Transverse colon (tissue), 4 donors: ENCODE data around the gene ZBTB46. TPM values are rescaled to one million over a fixed set of nuclear protein-coding genes. Genes with fewer than 3 reads are reported as not detected.

Source experiments
- DNase-seq: peaks from one replicate; pipeline ENCODE4 v3.0.0-alpha.2; 2019
- H3K27ac ChIP-seq, 4 donors: fragments of 200-600 bp; sonication (generic); 2 replicates each; pipeline ENCODE4 v1.5.1; 2016 to 2018; ENCODE audit warnings: inconsistent platforms in 4 of 4
- H3K27me3 ChIP-seq: fragments of 200-600 bp; sonication (generic); 2 replicates; pipeline ENCODE4 v1.5.1; 2017; ENCODE audit warnings: inconsistent platforms
- H3K36me3 ChIP-seq, 4 donors: fragments of 200-600 bp; sonication (generic); 2 replicates each; pipeline ENCODE4 v1.5.1; 2017 to 2019; ENCODE audit warnings: inconsistent platforms in 4 of 4
- H3K4me1 ChIP-seq, 4 donors: fragments of 200-600 bp; sonication (generic); 2 replicates each; pipeline ENCODE4 v1.5.1; 2017 to 2020; ENCODE audit warnings: inconsistent platforms in 4 of 4
- H3K4me3 ChIP-seq, 4 donors: fragments of 200-600 bp; sonication (generic); 1 replicate in 1 of 4; 2 replicates in 3 of 4; pipeline versions ENCODE4 v1.5.1 to v1.6.1; 2017 to 2019; ENCODE audit warnings: inconsistent platforms in 4 of 4
- H3K9me3 ChIP-seq, 2 donors: fragments of 200-600 bp; sonication (generic); 2 replicates each; pipeline ENCODE4 v1.5.1; 2017 to 2019; ENCODE audit warnings: inconsistent platforms in 2 of 2
- EP300 ChIP-seq: sonication (generic); formaldehyde crosslinking; IDR thresholded peaks from one replicate; pipeline ENCODE4 v1.6.1; 2017; ENCODE audit warnings: antibody characterized with exemption, low read depth
- POLR2A ChIP-seq: fragments of 450-650 bp; IDR thresholded peaks from one replicate; pipeline ENCODE4 v1.6.1; 2016; ENCODE audit warnings: antibody characterized with exemption, mild to moderate bottlenecking, moderate library complexity
- POLR2AphosphoS5 ChIP-seq, 3 donors: sonication (generic); formaldehyde crosslinking; IDR thresholded peaks; one replicate each; pipeline ENCODE4 v1.6.1; 2016; ENCODE audit warnings: antibody characterized with exemption in 3 of 3
- WGBS, 2 donors: methylation state at CpG; one replicate each; pipeline ENCODE4 v1.1.5; 2018; ENCODE audit warnings: low coverage in 1 of 2; 5-methylcytosine and 5-hydroxymethylcytosine counted together
- in situ Hi-C, 4 donors: fragments of 200-750 bp; cut with MboI; loops; one replicate each; pipeline versions ENCODE4 v1.15.0 to v1.15.1; 2017; ENCODE audit warnings: low sequenced_read_pairs in 3 of 4, low pct_ligation_motif_present in 1 of 4, low pct_unique_long_range_greater_than_20kb in 1 of 4
- intact Hi-C: fragments of 100-400 bp; cut with DNase I; formaldehyde crosslinking; loops from one replicate; pipeline ENCODE4 v1.15.1; 2023; ENCODE audit warnings: low total_unique reads
- total RNA-seq, 4 donors: library from RNA; depleted of rRNA; stranded (reverse); fragments of >200 nt; gene quantifications; one replicate each; pipeline ENCODE4 v1.1.0, GENCODE V29; 2016
- TF ChIP-seq, protein P1 (sequence below), 5 experiments: fragments of 200-600 bp in 3 of 5; fragments of 450-650 bp in 2 of 5; sonication (generic) in 3 of 5; IDR thresholded peaks; 1 replicate in 2 of 5; 2 replicates in 3 of 5; pipeline ENCODE4 v1.5.1; 2016 to 2017; ENCODE audit warnings: antibody characterized with exemption in 5 of 5, inconsistent platforms in 3 of 5, mild to moderate bottlenecking in 2 of 5, moderate library complexity in 1 of 5

ZBTB46 gene
- total RNA-seq, 4 donors from 2014 or later = 2.3 to 6.0 (median 5.3) TPM

DNA sequence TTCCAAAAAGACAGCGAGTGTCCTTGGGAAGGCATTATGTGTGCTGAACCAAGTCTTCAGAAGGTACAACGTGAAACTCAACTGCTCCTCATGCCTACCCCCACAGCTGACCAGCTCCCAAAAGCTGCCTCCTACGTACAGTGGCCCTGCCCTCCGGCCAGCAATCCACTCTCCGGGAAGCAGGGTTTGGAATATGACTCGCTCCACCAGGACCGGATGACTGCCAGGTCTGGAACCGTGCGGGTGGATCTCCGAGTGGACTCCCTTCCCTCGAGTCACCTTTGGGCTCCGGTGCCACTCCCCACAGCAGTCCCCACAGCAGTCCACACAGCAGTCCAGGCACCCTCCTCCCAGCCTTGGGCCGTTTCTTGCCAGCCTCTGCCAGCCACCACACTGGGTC, 4.3 kb downstream of the ZBTB46 start:
- in situ Hi-C loops (no loop called here), intact Hi-C loops (no loop called here)
- TF ChIP-seq EP300 (no peak), POLR2A (no peak), POLR2AphosphoS5 (IDR thresholded peaks at IDR 0.05) (no peak)
- TF ChIP-seq, protein P1, sequence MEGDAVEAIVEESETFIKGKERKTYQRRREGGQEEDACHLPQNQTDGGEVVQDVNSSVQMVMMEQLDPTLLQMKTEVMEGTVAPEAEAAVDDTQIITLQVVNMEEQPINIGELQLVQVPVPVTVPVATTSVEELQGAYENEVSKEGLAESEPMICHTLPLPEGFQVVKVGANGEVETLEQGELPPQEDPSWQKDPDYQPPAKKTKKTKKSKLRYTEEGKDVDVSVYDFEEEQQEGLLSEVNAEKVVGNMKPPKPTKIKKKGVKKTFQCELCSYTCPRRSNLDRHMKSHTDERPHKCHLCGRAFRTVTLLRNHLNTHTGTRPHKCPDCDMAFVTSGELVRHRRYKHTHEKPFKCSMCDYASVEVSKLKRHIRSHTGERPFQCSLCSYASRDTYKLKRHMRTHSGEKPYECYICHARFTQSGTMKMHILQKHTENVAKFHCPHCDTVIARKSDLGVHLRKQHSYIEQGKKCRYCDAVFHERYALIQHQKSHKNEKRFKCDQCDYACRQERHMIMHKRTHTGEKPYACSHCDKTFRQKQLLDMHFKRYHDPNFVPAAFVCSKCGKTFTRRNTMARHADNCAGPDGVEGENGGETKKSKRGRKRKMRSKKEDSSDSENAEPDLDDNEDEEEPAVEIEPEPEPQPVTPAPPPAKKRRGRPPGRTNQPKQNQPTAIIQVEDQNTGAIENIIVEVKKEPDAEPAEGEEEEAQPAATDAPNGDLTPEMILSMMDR (IDR thresholded peaks at IDR 0.05) = no peak
- DNase-seq = no peak
- H3K36me3 ChIP-seq = no peaks in the 10 kb centered on the region
- H3K27ac ChIP-seq = no peak overlapping the region
- 80 to 84% methylated on average over 3 to 13 of the region's 13 CpGs for WGBS, 2 donors
- H3K9me3 ChIP-seq = no peaks in the 10 kb centered on the region
- peaks cover 50% of the 10 kb centered on the region for H3K27me3 ChIP-seq
- H3K4me3 ChIP-seq = no peak overlapping the region
- peaks cover 0 to 12% (median 10%) of the 10 kb centered on the region in 4 donors for H3K4me1 ChIP-seq

DNA sequence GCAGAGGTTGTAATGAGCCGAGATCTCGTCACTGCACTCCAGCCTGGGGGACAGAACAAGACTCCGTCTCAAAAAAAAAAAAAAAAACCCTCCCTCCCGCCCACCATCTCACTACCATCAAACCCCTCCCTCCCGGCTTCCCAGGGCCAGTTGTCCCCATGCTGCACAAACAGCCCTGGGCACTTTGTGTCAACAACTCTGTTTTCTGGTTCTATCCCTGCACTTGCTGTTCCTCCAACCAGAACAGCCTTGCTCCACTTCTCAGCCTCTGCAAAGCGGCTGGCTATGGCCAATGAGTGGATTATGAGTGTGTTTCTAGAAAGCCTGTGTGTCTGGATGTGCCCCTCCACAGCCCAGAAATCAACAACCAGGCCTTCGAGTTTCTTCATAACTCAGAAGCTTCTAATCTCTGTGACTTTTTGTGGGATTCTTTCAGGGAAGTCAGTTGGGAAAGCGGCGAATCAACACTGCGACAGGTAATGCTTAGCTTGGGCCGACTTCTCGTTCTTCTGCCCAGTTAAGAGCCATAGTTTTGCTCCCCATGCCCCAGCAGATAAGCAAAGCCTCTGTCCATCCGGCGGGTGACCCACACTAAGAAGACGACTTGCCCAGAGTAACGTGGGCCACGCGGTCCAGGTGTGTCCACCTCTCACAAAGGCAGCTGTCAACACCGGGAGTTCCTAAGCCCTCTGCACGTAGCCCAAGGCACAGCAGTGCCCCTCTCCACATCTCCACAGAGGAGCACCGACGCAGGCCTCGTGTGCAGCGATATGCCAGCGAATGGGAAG, 5.5 kb downstream of the ZBTB46 start:
- H3K27me3 ChIP-seq = peaks cover 45% of the 10 kb centered on the region
- DNase-seq = no peak
- no peaks in the 10 kb centered on the region for H3K9me3 ChIP-seq
- peaks cover 0 to 10% (median 6%) of the 10 kb centered on the region in 4 donors for H3K4me1 ChIP-seq
- no peak overlapping the region for H3K4me3 ChIP-seq
- intact Hi-C loops = no loop called here
- in situ Hi-C loops = no loop called here
- no peak overlapping the region for H3K27ac ChIP-seq
- WGBS, 2 donors = 88 to 92% methylated on average over 7 to 25 of the region's 25 CpGs
- H3K36me3 ChIP-seq = no peaks in the 10 kb centered on the region
- TF ChIP-seq POLR2A (no peak), POLR2AphosphoS5 (IDR thresholded peaks at IDR 0.05) (no peak), EP300 (no peak)
- TF ChIP-seq, protein P1 (IDR thresholded peaks at IDR 0.05) = no peak

DNA sequence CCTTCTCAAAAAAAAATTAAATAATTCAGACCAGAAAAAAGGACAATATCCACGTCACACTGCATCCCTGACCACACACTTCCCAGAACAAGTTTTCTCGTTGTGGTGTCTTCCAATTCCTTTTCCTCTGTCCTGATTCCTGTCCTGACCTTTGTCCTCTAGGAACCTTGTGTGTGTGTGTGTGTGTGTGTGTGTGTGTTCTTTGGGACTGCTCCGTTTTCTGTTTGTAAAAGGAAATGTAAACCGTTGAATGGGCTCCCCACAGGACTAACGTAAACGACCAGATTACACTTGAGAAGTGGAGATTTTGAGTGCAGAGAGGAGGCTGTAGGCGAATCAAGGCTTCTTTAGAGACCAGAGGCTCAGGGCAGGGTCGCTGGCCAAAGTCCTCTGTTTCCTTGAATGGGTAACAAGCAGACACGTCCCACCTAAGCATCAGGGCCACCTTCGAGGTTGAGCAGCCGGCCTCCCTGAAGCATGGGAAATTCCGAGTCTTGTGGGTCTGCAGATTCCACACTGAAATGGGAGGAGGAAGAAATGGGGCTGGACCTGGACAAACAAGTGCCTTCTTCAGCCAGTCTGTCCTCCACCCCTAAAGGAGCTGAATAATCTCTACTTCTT, 7.3 kb downstream of the ZBTB46 start:
- Histone ChIP-seq H3K27ac (no peak overlapping the region), H3K36me3 (no peaks in the 10 kb centered on the region), H3K27me3 (peaks cover 30% of the 10 kb centered on the region), H3K4me3 (no peak overlapping the region), H3K4me1 (peaks cover 0 to 3% (median 0%) of the 10 kb centered on the region in 4 donors), H3K9me3 (no peaks in the 10 kb centered on the region)
- WGBS, 2 donors = 11 to 25% methylated on average over 6 to 12 of the region's 12 CpGs
- in situ Hi-C loops (no loop called here), intact Hi-C loops (no loop called here)
- TF ChIP-seq POLR2AphosphoS5 (IDR thresholded peaks at IDR 0.05) = no peak
- TF ChIP-seq, protein P1 (IDR thresholded peaks at IDR 0.05) = no peak
- DNase-seq = no peak

DNA sequence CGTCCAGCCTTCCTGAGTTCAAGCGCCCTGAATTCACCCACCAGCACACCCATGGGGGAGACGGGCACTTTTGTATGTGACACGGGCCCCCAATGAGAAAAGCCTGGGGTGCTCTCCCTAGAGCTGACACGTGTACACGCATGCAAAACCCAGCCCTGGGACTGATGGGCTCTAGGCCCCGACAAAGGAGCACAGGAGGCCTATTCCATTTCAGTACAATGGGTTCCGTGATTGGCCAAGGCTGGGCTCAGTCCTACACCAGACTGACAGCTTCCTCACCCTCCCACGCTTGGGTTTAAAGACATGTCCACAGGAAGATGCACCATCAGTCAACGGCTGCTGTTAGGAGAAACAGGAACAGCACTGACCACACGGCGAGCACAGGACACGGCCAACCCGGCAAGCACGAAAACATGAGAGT, 8.8 kb downstream of the ZBTB46 start:
- no peak overlapping the region for H3K27ac ChIP-seq

More for the DNA sequence above, 8.8 kb downstream of the ZBTB46 start:
- TF ChIP-seq, protein P1 (IDR thresholded peaks at IDR 0.05) = no peak
- no peak for TF ChIP-seq EP300
- no peak for TF ChIP-seq POLR2AphosphoS5 (IDR thresholded peaks at IDR 0.05)
- TF ChIP-seq POLR2A = no peak
- H3K36me3 ChIP-seq = no peaks in the 10 kb centered on the region
- no peak for DNase-seq
- no peaks in the 10 kb centered on the region for H3K9me3 ChIP-seq
- intact Hi-C loops (no loop called here), in situ Hi-C loops (no loop called here)
- H3K27me3 ChIP-seq = peaks cover 17% of the 10 kb centered on the region
- H3K4me3 ChIP-seq = no peak overlapping the region
- WGBS, 2 donors = 71% methylated on average over 15 of the region's 15 CpGs; no CpG with 5 or more reads in 1 of the 2 donors
- H3K4me1 ChIP-seq = peaks cover 0 to 3% (median 0%) of the 10 kb centered on the region in 4 donors
